Fibroblast of lung (primary cell): ENCODE results near the gene WNK2. TPM values are rescaled to one million over a fixed set of nuclear protein-coding genes. Genes with fewer than 3 reads are reported as not detected.

Experiments used
- DNase-seq, 2 donors: peaks; one replicate each; pipeline versions ENCODE4 v3.0.0 to v3.0.0-alpha.2; 2010; ENCODE audit warnings: low read depth in 2 of 2
- H2AFZ ChIP-seq: 2 replicates; pipeline ENCODE4 v1.5.1; 2012; ENCODE audit warnings: low read length, control low read depth, inconsistent platforms
- H3K27ac ChIP-seq: 2 replicates; pipeline ENCODE4 v1.5.1; 2011; ENCODE audit warnings: low read length, control low read depth; ENCODE audit not compliant: insufficient read depth
- H3K27me3 ChIP-seq: 2 replicates; pipeline ENCODE4 v1.5.1; 2011; ENCODE audit warnings: mild to moderate bottlenecking, low read length; ENCODE audit not compliant: control insufficient read depth, insufficient read depth
- H3K36me3 ChIP-seq: 2 replicates; pipeline ENCODE4 v1.5.1; 2011; ENCODE audit warnings: low read length; ENCODE audit not compliant: control insufficient read depth, insufficient read depth
- H3K4me1 ChIP-seq: 2 replicates; pipeline ENCODE4 v1.5.1; 2011; ENCODE audit warnings: low read length; ENCODE audit not compliant: control insufficient read depth, insufficient read depth; ENCODE audit errors: extremely low read depth
- H3K4me2 ChIP-seq: 2 replicates; pipeline ENCODE4 v1.5.1; 2011; ENCODE audit warnings: low read length, control low read depth; ENCODE audit not compliant: insufficient read depth; ENCODE audit errors: extremely low read depth
- H3K4me3 ChIP-seq, 4 experiments: fragments of 200-600 bp in 1 of 4; sonication (generic) in 1 of 4; replicated peaks in 1 of 4; 2 replicates each; pipeline ENCODE4 v1.5.1; 2011 to 2016; ENCODE audit warnings: low read length in 4 of 4, low read depth in 3 of 4, mild to moderate bottlenecking in 3 of 4, control low read depth in 2 of 4, inconsistent platforms in 1 of 4, mixed read lengths in 1 of 4; ENCODE audit not compliant: insufficient read depth in 1 of 4; ENCODE audit errors: control extremely low read depth in 1 of 4
- H3K79me2 ChIP-seq: 2 replicates; pipeline ENCODE4 v1.5.1; 2012; ENCODE audit warnings: mild to moderate bottlenecking, low read length, inconsistent platforms; ENCODE audit not compliant: control insufficient read depth, insufficient read depth
- H3K9ac ChIP-seq: 2 replicates; pipeline ENCODE4 v1.5.1; 2011; ENCODE audit warnings: mild to moderate bottlenecking, low read length, control low read depth; ENCODE audit not compliant: insufficient read depth
- H3K9me3 ChIP-seq: 2 replicates; pipeline ENCODE4 v1.5.1; 2012; ENCODE audit warnings: low read depth, low read length; ENCODE audit not compliant: control insufficient read depth, insufficient read depth
- H4K20me1 ChIP-seq: 2 replicates; pipeline ENCODE4 v1.5.1; 2011; ENCODE audit warnings: low read length; ENCODE audit not compliant: control insufficient read depth, insufficient read depth; ENCODE audit errors: extremely low read depth
- CTCF ChIP-seq, 2 donors: IDR thresholded peaks in 1 of 2; conservative IDR thresholded peaks in 1 of 2; 1 replicate in 1 of 2; 2 replicates in 1 of 2; pipeline ENCODE4 v1.5.1; 2011 to 2012; ENCODE audit warnings: low read length in 2 of 2, control low read depth in 1 of 2, inconsistent platforms in 1 of 2, low read depth in 1 of 2, mild to moderate bottlenecking in 1 of 2
- EZH2 ChIP-seq: IDR thresholded peaks from 2 replicates; pipeline ENCODE4 v1.5.1; 2012; ENCODE audit warnings: low read length, control low read depth, mild to moderate bottlenecking; ENCODE audit errors: missing control alignments
- polyA plus RNA-seq, 2 donors: library from polyadenylated mRNA; depleted of rRNA in 1 of 2; stranded (reverse) in 1 of 2; unstranded in 1 of 2; fragments of >200 nt; gene quantifications; 2 replicates each; pipeline ENCODE4 v1.2.1, GENCODE V29; 2011 to 2012; ENCODE audit warnings: missing spikeins in 1 of 2
- total RNA-seq: library from RNA; depleted of rRNA; stranded (reverse); fragments of >200 nt; gene quantifications from 2 replicates; pipeline ENCODE4 v1.2.1, GENCODE V29; 2014

Gene WNK2
- total and polyA plus RNA-seq, 2 donors (not counting 1 experiment from before 2014, with no cell fraction given), result not detected

GRCh38 chr9:93264338-93265125 lies 80.6 kb downstream of the WNK2 start:
- no peaks in the 10 kb centered on the region for H3K27me3 ChIP-seq
- H2AFZ ChIP-seq, result no peak overlapping the region
- H4K20me1 ChIP-seq, result no peaks in the 10 kb centered on the region
- H3K36me3 ChIP-seq, result no peaks in the 10 kb centered on the region
- H3K9ac ChIP-seq, result no peak overlapping the region
- H3K4me2 ChIP-seq, result no peak overlapping the region
- DNase-seq, result no peak
- H3K9me3 ChIP-seq, result no peaks in the 10 kb centered on the region
- TF ChIP-seq EZH2, result no peak
- TF ChIP-seq CTCF (conservative IDR thresholded peaks at IDR 0.05 in 1 of 2, IDR thresholded peaks at IDR 0.05 in 1 of 2; ENCODE audit: low read depth in 1 of 2, low read length in 2 of 2), result no peak
- no peak overlapping the region for H3K27ac ChIP-seq
- no peak overlapping the region for H3K4me3 ChIP-seq
- no peaks in the 10 kb centered on the region for H3K79me2 ChIP-seq
- H3K4me1 ChIP-seq, result no peaks in the 10 kb centered on the region

- TF ChIP-seq CTCF (conservative IDR thresholded peaks at IDR 0.05 in 1 of 2, IDR thresholded peaks at IDR 0.05 in 1 of 2; ENCODE audit: low read depth in 1 of 2, low read length in 2 of 2) (no peak), EZH2 (no peak)
Observed at GRCh38 chr9:93265301-93265971, 81.5 kb downstream of the WNK2 start.

GRCh38 chr9:93265972-93266371 lies 82.0 kb downstream of the WNK2 start:
- H3K27ac ChIP-seq, result no peak overlapping the region

More at GRCh38 chr9:93265301-93265971, 81.5 kb downstream of the WNK2 start:
- H3K4me1 ChIP-seq, result no peaks in the 10 kb centered on the region
- no peak overlapping the region for H3K4me3 ChIP-seq
- no peaks in the 10 kb centered on the region for H3K9me3 ChIP-seq
- H3K36me3 ChIP-seq, result no peaks in the 10 kb centered on the region
- no peak overlapping the region for H3K9ac ChIP-seq
- H3K27me3 ChIP-seq, result no peaks in the 10 kb centered on the region
- DNase-seq, result no peak
- no peak overlapping the region for H2AFZ ChIP-seq
- no peaks in the 10 kb centered on the region for H3K79me2 ChIP-seq
- H4K20me1 ChIP-seq, result no peaks in the 10 kb centered on the region
- no peak overlapping the region for H3K27ac ChIP-seq
- H3K4me2 ChIP-seq, result no peak overlapping the region

More at GRCh38 chr9:93265972-93266371, 82.0 kb downstream of the WNK2 start:
- TF ChIP-seq EZH2 (no peak), CTCF (conservative IDR thresholded peaks at IDR 0.05 in 1 of 2, IDR thresholded peaks at IDR 0.05 in 1 of 2; ENCODE audit: low read depth in 1 of 2, low read length in 2 of 2) (no peak)
- H3K4me1 ChIP-seq, result no peaks in the 10 kb centered on the region
- DNase-seq, result no peak
- H3K4me2 ChIP-seq, result no peak overlapping the region
- H3K9me3 ChIP-seq, result no peaks in the 10 kb centered on the region
- H4K20me1 ChIP-seq, result no peaks in the 10 kb centered on the region
- no peak overlapping the region for H2AFZ ChIP-seq
- no peak overlapping the region for H3K9ac ChIP-seq
- H3K36me3 ChIP-seq, result no peaks in the 10 kb centered on the region
- H3K27me3 ChIP-seq, result no peaks in the 10 kb centered on the region
- H3K4me3 ChIP-seq, result no peak overlapping the region
- no peaks in the 10 kb centered on the region for H3K79me2 ChIP-seq
